Measurements from ENCODE around the gene JUNB.

The JUNB gene

GRCh38 chr19:12774588-12775555, 16.4 kb upstream of the JUNB start, which contains the start of gene HOOK2:
Gene HOOK2 (minus strand): TSS chr19:12775552. CDS start chr19:12775449, 103 bp downstream.
- peak; percentile 74 for DNase-seq

DNA sequence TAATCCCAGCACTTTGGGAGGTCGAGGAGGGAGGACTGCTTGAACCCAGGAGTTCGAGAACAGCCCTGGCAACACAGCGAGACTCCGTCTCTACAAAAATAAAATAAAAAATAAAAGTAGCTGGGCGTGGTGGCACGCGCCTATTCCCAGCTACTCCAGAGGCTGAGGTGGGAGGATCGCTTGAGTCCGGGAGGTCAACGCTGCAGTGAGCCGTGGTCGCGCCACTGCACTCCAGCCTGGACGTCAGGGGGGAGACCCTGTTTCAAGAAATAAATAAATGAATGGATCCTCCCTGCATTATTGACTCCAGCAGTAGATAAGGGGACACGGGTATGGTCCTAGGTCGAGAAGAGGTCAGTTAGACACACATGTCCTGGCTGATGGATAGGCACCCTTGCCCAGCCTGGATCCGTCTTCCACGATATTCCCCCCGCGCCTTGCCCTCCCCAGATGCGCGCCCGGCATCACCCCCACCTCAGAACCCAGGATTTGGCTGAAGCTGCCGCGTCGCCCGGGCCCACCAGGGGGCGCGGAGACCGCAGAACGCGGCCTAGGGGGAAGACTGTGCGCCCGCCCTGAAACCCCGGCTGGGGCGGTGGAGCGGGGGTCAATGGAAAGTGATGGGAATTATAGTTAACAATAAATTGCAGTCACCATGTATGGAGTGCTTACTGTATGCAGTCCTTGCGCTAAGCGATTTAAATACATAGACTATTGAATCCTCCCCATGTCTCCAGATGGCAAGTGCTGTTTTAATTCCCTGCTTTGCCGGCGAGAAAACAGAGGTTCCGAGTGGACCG, 13.9 kb upstream of the JUNB start:
- DNase-seq: peak; percentile 81

- DNase-seq: peak; percentile 91
These were observed 13.0 kb upstream of the JUNB start for GRCh38 chr19:12778017-12778904.

- peak; percentile 66 for DNase-seq
These were observed 12.5 kb upstream of the JUNB start for GRCh38 chr19:12778905-12779161.

GRCh38 chr19:12779162-12779993, 11.9 kb upstream of the JUNB start:
- DNase-seq: peak; percentile 42

GRCh38 chr19:12782174-12782423, 9.2 kb upstream of the JUNB start:
- DNase-seq: no peak

GRCh38 chr19:12782424-12783290, 8.6 kb upstream of the JUNB start:
- peak; percentile 79 for DNase-seq

DNA sequence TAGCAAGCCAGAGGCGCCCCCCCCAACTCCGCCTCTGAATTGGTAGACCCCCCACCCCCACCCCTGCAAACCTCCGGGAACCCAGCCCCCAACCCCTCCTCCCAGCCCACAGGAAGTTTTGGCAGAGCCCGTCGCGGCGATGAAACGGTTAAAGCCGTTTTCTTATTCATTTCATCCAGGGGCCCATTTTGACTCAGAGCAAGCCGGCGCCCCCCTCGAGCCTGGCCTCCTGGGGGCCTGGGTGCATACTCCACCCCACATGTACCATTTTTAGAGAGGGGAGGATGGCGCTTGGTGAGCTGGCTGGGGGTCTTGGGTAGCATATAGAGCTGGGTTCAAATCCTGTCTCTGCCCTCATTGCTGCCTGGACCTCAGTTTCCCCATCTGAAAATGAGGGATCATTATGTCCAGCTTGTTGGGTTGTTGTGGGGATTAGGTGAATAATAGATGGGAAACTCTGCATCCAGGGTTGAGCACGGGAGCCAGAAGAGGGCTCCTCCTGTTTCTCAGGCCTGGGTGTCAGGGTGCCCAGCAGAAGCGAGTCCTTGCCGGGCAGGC, 7.9 kb upstream of the JUNB start:
- no peak for DNase-seq

- no peak for DNase-seq
These were observed 7.4 kb upstream of the JUNB start for GRCh38 chr19:12783849-12784393.

DNA sequence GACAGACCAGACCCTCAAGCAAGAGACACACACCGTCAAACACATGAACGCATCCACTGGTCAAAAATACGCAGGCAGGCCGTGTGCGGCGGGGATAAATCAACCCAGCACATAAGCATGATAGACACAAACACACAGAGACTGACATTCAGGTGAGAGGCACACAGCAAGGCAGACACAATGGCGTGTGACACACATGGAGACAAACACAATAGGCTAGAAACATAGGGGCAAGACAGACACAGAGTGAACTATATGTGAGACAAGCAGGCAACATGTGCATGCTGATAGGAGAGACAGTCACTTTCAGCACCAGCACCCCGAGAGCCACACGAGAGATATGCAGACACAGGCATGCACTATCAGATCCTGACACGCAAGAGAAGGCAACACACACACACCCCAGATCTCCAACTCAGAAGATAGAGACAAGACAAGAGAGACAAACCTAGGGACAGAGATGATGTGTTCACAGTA, 6.9 kb upstream of the JUNB start:
- no peak for DNase-seq

GRCh38 chr19:12784871-12785430, 6.3 kb upstream of the JUNB start:
- no peak for DNase-seq

DNA sequence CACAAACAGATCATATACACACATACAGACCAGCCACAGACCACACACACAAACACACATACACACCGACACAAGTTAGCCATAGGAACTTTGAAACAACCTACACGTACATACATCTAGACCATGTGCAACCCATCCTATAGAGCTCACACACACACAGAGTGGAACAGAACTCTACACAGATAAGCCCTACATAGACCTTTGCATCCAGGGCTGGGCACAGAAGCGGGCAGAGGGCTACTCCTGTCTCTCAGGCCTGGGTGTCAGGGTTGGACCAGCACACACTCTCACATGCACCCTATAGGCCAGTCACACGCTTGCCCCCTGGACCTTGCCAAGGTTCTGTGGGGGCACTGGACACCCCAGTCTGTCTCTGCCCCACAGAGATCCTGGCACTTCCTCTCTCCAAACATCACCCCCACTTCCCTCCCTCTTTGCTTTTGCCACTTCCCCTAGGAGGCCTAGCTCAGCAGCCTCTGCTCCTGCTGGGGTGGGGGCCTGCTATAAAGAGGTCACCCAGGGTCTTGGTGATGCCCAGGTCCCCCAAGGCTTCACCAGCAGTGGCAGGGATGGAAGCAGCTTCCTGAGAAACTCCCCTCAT, 5.8 kb upstream of the JUNB start:
- no peak for DNase-seq

GRCh38 chr19:12786141-12786870, 5.0 kb upstream of the JUNB start:
- no peak for DNase-seq

DNA sequence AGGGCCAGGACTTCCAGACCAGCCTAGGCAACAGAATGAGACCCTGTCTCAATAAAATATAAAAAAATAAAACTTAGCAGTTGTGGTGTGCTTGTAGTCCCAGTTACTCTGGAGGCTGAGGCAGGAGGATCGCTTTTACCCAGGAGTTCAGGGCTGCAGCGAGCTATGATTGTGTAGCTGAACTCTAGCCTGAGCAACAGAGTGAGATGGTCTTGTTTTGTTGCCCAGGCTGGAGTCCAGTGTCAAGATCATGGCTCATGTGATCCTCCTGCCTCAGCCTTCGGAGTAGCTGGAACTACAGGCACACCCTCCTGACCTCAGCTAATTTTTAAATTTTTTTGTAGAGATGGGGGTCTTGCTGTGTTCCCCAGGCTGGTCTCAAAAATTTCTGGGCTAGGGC, 4.3 kb upstream of the JUNB start:
- DNase-seq: no peak

GRCh38 chr19:12787458-12787857, 3.8 kb upstream of the JUNB start:
- DNase-seq: no peak

GRCh38 chr19:12788042-12788681, 3.1 kb upstream of the JUNB start:
- DNase-seq: no peak

DNA sequence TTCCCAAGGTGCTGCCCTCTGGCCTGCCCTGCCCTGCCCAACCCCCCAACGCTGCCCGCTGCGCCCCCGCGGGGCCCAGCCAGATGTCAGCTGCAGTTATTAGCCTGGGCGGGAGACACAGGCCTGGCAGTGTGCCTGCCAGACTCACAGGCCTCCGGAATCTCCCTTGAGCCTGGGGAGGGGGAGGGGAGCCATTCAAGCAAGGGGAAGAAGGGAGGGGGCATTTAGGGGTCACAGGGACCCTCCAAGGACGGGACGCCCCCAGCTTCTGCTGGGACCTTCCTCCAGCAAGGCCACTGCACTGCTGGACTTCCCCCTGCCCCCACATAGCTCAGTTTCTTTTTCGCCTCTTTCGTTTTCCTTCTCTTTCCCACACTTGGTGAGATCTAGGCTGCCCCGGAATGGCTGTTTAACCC, 2.6 kb upstream of the JUNB start:
- peak; percentile 65 for DNase-seq

DNA sequence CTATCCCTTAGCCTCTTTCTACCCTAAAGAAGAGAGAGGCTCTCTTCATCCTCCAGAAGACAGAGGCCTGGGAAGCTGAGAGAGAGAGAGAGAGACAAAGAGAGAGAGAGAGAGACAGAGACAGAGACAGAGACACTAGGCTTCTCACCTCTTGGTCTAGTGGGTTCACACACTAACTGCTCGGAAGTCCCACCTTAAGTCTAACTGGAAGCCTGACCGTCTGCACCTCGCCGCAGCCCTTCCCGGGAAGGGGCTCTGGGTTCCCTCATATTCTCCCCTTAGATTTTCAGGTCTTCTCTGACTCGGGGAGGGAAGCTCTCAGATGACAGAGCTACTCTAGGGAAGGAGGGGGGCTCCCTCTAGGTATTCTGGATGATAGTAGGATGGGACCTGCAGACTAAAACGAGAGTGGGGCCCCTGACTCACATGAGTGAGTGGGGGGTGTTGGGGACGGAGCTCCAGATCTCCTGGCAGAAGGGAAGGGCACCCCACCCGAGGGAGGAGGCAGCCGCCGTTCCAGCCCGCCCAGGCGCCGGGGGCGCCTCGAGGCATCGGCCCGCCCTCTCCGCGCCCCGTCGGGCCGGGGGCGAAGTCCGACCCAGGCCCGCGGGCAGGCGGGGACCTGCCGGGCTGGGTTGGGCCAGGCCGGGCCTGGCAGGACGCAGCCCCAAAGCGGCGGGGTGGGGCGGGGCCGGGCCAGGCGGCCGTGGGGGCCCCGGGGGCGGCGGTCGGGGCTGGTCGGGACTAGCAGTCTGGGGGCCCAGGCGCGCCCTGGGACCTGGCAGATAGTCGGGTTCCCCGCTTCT, 2.0 kb upstream of the JUNB start:
- peak; percentile 52 for DNase-seq

All from NCI-H2171 treated with DMSO at 0.1 percent for 48 hours (cell line).